AG20443 (cell line): ENCODE data around the gene TPPP.
"Not testable (repeated sequence)": the region's sequence is repeated elsewhere in the genome, so short reads cannot be mapped to it uniquely, and the experiment has no call there.

Source experiments
- DNase-seq: peaks from one replicate; pipeline ENCODE4 v3.0.0; 2012; ENCODE audit warnings: low spot score, mixed read lengths

Gene TPPP

DNA sequence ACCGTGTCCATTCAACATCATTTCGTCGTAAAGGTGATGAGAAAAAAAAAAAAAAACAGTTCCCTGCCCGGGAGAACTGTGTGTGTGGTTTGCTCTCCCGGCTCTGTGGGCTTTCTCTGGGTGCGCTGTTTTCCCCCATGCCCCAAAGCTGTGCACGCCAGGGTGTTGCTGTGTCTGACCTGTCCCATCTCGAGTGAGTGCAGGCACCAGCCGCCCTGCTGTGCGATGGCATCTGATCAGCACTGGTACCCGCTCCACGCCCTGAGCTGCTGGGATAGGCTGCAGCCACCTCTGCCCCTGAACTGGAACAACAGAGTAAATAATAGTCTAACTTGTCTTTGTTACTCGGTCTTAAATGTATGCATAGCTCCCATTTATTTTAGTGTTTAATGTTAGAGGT, 47.7 kb downstream of the TPPP start:
- DNase-seq = no peak

DNA sequence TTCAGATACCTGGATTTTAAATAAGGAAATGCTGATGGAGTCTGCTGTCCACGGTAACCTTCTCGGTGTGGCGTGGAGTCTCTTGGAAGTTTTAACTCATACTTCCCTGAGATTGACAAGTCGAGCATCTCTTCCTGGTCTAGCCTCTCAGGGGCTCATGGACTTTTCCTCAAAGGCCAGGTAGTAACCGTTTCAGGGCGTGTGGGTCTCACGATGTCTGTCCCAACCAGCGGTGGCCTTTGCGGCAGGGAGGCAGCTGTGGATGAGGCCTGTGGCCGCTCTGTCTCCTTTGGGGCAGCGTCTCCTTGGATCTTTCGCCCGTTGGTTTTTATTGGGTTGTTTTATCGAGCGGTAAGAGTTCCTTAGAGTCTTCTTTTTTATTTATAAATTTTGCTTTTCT, 48.2 kb downstream of the TPPP start:
- DNase-seq = no peak

DNA sequence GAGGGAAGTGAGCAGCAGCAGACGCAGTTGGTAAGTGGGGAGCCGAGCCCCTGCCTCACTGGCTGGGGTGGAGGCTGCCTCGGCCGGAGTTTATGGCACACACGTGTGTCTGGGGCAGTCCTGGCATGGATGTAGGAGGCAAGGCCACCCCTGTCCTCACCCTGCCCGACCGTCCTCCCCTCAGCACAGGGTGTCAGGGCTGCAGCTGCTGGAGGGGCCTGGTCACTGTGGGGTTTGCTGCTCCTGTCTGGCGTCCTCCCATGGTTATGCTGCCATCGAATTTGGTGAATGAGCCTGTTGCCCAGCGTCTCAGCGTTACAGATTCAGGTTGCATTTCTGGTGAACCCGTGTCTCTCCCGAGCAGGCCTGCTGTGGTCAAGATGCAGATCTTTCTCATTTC, 48.6 kb downstream of the TPPP start:
- DNase-seq = no peak

DNA sequence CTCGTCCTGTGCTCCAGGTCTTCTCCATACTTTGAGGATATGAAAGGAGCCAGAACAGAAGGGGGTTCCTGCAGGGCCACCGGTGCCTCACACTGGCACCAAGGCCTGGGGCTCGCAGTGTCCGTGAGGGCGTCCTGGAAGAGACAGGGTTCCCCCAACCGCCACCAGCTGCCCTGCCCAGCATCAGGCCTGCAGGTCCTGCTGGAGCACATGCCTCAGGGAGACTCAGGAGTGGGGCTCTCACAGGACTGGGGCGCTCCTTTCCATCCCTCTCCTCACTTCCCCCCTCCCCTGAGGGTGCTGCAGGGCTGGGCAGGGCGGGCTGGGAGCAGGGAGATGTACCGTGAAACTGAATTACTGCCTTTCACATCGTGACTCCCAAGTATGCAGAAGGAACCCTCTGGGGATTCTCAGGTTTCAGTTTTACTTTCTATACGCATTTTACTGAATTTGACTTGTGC, 49.3 kb downstream of the TPPP start:
- DNase-seq = no peak

DNA sequence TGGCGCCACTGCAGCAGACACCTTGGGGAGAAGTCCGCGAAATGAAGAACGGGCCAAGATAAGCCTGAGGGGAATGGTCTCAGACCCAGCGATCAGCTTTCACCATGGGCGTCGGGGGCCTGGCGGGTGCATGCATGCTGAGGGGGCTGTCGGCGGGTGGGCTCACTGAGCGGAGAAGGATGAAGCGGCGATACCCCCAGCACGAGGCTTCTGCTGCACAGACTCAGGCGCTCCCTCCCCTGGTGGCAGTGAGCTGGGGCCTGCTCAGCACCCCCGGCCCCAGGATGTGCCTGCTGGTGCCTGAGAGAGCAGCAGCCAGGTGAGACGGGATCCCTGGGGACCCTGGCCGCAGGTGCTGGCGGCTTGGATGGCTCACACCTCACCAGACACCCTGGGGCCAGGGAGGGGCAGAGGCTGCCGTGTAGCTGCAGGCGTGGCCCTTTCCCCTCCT, 49.8 kb downstream of the TPPP start:
- DNase-seq = no peak

DNA sequence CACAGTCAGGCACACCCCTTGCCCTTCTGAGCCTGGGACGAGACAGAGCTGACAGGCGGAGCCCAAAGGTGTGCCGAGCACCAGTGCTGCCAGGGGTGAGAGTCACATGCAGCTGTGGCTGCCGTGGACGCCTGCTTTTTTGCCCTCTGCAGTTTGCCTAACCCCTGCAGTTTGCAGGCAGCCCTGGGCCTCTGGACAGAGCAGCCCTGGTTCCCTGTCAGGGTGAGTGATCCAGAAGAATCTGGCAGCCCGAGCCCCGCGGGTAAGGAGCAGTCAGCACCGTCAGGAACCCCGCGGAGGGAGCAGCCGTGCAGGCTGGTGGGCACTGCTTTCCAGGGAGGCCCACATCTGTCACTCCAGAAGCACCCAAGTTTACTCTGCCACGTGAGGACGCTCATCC, 50.7 kb downstream of the TPPP start:
- no peak for DNase-seq

DNA sequence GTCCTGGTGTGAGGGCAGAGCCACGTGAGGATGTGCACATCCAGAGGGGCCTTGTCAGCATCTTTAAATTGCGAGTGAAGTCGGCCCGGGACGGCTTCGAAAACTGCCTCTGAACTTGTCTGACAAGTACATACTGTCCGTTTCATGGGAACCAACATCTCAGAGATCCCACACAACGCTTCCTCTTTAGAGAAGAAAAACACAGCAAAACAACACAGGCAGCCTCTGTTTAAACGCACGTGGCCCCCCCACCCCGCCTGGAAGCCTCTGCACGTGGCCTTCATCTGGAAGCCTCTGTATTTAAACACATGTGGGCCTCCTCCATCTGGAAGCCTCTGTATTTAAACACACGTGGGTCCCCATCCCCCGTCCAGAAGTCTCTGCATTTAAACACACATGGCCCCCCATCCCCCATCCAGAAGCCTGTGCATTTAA, 51.8 kb downstream of the TPPP start:
- DNase-seq = no peak

DNA sequence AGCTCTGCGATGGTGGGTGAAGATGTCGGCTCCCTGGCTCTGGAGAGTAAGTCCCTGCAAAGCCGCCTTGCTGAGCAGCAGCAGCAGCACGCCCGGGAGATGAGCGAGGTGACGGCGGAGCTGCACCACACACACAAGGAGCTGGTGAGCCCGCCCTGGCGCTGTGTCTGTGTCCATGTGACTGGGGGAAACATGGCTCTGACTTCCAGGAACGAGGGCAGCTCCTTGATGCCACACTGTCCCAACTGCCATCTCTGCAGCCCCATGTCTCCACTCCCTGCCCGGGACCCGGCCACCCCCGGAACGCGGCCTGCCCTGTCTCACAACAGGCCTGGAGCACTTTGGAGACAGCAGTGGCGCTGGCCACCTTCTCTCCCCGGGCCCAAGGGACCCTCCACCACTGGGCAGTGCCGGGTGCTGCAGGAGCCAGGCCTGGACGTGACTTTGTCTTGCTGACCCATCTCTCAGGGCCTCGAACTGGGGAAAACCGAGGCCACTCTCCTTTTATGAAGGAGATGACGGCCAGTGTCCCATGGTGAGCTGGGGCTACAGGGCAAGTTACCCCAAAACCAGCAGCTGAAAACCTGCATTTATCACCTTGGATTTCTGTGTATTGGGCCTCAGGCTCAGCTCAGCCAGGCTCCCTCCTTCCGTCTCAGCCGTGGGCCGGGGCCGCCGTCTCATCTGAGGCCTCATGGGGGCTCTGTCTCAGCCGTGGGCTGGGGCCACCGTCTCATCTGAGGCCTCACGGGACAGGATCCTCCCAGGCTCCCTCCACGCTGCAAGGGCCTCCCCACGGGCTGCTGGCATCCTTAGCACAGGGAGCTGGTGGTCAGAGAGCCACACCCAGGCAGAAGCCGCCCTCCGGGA, 52.5 kb downstream of the TPPP start:
- DNase-seq = no peak

DNA sequence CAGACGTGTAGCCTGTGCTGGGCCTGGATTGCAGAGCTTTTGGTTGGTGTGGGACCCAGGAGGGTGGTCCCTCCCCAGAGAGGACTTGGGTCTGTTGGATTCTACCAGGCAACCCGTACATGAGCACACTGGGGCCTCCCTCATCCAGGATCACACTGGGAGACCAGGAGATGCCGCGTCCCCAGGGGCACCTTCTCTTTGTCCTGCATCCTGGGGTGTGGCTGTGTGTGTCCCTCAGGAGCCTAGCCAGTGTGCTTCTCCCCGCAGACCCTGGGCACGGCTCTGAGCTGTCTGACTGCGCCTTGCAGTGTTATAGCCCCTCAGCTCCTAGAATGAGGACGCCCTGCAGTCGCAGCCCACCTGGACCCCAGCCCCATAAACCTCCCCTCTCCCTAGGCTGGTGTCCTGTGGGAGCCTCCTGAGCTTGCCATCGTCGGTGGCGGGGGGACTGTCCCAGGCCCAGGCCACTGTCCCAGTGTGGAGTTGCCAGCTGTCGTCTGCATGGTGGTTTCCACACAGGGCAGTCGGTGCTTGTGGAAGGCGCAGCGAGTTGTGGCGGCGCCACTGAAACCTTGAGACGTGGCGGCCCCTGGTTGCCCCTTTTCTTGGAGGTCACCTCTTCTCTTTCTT, 53.5 kb downstream of the TPPP start:
- DNase-seq = no peak

DNA sequence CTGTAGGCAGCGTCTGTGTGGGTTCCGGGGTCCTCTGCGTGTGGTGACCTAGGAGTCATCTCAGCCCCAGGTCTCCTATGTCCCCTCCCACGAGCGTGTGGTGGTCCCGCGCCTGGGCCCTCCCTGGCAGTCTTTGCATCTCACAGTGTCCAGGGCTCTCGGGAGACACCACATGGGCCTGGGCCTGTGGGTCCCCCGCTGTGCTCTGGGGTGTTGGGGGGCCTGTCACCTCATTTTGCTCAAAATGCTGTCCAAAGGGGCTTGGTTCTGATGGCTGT, 54.0 kb downstream of the TPPP start:
- DNase-seq = no peak

DNA sequence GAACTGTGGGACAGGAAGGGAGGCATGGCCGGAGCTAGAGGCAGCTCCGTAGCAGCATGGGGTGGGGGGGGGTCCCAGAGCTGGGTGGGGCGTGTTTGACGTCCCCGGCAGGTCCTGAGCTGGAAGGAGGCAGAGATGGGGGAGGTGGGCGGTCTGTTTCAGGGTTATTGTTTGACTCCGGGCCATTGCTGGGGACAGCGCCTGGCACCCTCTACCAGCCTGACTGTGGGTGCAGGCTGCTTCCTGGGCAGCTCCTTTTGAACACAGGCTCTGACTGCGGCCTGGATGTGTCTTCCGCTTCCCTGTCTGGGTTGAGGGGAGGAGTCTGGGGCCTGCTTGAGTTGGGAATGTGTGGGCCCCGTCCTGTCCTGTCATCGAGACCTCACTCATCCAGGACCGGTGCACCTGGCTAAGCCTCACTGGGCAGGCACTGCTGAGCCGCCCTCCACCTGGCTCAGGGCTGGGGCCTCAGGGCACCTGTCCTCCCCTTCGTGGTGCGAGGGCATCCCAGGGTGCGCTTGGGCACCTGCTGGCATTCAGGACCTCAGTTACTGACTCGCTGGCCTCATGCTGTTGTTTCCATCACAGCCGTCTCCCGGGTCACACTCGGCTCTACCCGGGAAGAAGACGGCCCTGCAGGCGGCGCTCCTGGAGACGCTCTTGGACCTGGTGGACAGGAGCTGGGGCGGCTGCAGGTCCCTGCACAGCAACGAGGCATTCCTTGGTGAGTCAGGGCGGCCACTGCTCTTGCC, 54.5 kb downstream of the TPPP start:
- no peak for DNase-seq

DNA sequence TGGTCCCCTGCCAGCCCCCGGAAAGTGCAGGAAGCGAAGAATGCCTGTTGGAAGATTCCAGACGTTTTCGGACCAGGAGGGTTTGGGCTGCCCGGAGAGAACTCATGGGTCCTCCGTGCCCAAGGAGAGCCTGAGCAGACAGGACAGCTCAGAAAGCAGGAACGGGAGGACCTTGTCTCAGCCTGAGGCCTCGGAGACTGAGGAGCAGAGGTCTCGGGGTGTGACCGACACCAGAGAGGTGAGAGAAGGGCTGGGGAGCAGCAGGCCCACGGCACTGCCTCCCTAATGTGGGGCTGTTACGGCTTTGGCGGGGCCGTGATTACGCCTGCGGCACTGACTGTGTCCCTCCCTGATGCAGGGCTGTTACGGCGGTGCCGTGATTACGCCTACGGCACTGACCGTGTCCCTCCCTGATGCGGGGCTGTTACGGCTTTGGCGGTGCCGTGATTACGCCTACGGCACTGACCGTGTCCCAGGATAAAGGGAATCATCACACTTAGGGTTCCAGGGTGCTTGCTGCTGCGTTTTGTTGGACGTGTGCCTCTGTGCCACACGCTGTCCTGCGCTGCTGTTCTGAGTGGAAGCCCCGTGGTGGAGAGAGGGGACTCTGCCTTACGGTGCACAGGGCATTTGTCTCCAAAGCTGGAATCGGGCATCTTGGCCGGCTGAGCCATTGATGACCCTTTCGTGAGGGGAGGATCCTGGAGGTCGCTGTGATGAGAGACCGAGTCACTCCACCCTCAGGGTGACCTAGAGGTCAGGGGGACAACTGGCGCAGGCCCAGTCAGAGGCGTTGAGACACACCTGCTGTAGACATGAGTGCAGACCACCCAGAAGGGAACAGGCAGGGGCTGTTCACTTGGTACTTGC, 55.3 kb downstream of the TPPP start:
- no peak for DNase-seq

DNA sequence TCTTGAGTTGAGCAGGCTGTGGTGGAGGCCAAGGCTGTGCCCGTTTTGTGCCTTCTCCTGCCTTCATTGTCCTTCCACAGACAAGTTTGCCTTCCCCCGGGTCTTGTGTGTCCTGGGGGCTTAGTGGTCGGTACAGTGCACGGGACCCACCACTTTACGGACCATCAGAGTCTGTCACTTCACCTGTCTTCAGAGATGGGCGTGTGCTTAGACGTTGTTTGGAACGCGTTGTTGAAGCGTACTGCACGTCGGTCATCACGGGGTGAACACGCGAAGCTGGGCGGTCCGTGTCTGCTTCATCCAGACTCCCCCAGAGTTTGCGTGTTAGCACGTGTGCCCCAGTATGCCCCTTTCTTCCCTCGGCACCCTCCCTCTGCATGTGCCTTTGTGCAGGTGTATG, 56.2 kb downstream of the TPPP start:
- DNase-seq = no peak

DNA sequence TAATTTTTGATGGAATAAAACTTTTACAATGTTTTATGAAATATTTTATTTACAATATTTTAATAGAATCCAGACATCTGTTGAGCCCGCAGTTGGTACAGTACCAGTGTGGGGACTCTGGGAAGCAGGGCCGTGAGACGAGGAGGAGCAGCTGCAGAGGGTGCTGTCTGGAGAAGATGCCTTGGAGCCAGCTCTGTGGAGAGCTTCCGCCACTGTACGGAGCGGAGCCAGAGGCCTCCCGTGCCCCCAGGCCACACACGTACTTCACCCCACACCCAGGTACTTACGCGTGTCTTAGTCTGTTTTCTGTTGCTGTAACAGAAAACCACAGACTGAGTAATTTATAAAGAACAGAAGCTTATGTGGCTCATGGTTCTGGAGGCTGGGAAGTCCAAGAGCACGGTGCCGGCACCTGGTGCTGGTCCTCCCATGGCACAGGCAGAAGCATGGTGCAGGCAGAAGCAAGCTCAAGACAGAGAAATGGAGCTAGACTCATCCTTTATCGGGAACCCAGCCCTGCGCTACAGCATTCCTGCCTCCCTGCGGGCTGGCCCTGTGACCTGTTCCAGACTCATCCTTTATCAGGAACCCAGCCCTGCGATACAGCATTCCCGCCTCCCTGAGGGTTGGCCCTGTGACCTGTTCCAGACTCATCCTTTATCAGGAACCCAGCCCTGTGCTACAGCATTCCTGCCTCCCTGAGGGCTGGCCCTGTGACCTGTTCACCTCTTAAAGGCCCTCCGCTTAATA, 57.7 kb downstream of the TPPP start:
- no peak for DNase-seq

DNA sequence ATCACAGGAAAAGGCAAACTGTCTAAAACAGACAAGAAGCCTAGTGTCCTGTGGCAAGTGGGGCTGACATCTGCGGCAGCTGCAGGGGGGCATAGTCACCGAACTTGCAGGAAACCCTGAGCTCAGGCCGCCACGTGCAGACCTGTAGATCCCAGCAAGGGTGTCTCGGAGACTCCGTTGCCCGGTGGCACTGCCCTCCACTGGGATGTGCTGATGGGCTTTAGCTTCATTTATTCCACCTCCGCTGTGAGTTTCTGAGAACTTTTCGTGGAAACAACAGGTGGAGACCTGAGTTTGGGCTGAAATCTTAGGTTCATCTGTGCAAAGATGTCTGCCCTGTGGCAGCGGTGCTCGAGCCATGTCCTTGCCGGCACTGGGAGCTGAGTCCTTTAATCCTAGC, 59.0 kb downstream of the TPPP start:
- no peak for DNase-seq

DNA sequence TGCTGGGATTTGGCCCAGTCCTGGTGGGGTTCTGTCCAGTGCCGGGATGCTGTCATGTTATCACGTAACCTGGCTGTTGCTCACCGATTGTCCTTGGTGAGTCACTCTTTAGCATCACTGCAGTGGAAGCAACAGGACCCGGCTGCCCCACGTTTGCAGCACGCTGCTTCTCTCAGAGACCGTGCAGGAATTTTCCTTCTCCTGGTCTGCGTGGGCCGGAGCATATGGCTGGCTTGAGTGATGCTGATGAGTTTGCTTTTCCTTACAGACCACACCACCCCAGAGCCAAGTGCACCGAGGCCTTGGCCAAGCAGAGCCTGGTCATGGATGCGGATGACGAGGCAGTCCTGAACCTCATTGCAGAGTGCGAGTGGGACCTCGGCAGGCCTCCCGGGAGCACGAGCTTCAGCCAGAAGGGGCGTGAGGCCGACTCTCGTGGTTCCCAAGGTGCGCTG, 59.6 kb downstream of the TPPP start:
- DNase-seq = no peak

DNA sequence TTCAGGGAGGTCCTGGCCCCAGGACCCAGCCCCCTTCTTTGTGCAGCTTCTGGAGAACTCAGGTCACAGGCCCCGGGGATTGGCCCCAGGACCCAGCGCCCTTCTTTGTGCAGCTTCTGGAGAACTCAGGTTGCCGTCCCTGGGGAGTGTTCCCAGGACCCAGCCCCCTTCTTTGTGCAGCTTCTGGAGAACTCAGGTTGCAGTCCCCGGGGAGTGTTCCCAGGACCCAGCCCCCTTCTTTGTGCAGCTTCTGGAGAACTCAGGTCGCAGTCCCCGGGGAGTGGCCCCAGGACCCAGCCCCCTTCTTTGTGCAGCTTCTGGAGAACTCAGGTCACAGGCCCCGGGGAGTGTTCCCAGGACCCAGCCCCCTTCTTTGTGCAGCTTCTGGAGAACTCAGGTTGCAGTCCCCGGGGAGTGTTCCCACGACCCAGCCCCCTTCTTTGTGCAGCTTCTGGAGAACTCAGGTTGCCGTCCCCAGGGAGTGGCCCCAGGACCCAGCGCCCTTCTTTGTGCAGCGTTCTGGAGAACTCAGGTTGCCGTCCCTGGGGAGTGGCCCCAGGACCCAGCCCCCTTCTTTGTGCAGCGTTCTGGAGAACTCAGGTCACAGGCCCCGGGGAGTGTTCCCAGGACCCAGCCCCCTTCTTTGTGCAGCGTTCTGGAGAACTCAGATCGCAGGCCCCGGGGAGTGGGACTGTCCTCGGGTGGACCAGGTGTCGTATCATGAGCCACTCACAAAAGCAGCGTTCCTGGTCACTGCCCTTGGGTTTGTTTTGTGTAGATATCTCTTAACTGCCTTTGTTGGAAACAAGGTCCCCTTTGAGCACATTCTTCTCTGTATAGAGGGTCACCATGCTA, 64.6 kb downstream of the TPPP start:
- DNase-seq = not testable (repeated sequence)

DNA sequence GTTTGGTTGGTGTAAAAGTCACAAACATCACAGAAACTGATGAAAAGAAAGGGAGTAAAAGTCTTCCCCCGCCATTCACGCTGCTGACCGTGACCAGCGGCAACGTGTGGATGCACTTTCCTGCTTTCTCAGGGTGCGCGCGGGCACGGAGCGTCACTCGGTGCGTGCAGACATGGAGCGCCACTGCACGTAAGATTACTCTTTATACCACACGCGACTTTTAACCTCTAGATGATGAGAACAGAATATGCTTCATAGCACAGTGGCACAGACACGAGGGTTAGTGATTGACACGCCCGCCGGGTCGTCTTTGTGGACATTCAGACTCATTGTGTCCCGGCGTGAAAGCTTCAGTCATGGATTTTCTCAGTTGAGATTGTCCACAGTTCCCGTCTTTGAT, 65.3 kb downstream of the TPPP start:
- no peak for DNase-seq

DNA sequence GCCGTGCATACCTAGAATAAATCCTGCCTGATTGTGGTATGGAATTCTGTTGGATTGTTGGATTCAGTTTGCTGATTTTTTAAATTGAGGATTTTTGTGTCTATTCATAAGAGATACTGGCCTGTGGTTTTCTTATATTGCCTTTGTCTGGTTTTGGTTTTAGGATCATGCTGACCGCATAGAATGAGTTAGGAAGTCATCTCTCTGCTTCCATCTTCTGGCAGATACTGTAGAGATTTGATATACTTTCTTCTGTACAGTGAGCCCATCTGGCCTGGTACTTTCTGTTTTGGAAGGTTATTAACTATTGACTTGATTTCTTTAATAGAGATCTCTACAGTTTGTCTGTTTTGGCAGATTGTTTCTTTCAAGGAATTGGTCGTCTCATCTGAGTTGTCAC, 66.3 kb downstream of the TPPP start:
- peak; percentile 30 for DNase-seq

DNA sequence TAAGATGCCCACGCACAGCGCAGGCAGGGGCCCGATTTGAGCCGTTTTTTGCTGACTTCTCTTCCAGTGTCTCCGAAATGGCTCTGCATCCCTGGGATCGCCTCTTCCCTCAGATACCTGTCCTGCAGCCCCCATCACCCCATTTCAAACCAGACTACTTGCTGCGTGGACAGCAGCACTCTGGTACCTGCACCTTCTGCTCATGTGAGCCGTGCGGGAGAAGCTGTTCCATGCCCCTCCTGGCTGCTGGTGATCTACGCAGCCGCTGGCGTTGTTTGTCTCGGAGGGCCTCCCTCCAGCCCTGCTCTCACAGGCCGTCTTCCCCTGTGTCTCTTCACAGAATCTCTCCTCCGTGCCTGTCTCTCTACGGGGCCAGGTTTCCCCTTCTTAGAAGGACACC, 67.6 kb downstream of the TPPP start:
- DNase-seq = no peak

DNA sequence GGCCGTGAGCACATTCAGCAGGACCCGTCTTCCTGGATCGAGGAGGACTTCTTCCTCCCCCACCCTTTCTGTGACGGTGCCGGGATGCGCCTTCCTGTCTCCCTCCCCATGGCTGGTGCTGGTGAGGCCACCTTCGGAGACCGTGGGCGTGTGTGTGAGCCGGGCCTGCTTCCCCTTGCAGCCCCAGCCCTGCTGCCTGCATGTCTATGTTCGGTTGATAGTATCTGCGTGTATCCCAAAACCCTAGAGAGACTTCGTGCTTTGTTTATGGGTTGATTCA, 68.3 kb downstream of the TPPP start:
- no peak for DNase-seq
